ENCODE measurements around the gene SLC35A4.
A peak's percentile ranks its signal among the peaks of the same experiment; 100 is the strongest.

SLC35A4 gene

GRCh38 chr5:140551872-140552271 lies 12.8 kb upstream of the SLC35A4 start:
- Mint-ChIP-seq H3K27ac (peak overlapping the region; percentile 60), H3K4me3 (no peak overlapping the region), H3K36me3 (peaks cover 23% of the 10 kb centered on the region), H3K9me3 (no peaks in the 10 kb centered on the region), H3K27me3 (no peaks in the 10 kb centered on the region), H3K4me1 (peaks cover 41% of the 10 kb centered on the region)
- DNase-seq (ENCODE audit: low spot score in 2 of 2) (no peak), ATAC-seq (ENCODE audit: low read depth) (no peak)

GRCh38 chr5:140553657-140554056 lies 11.0 kb upstream of the SLC35A4 start:
- Mint-ChIP-seq H3K27me3 (no peaks in the 10 kb centered on the region), H3K4me1 (peaks cover 45% of the 10 kb centered on the region), H3K9me3 (no peaks in the 10 kb centered on the region), H3K4me3 (no peak overlapping the region), H3K36me3 (peaks cover 23% of the 10 kb centered on the region), H3K27ac (peak overlapping the region; percentile 54)
- no peak for ATAC-seq (ENCODE audit: low read depth)
- DNase-seq (ENCODE audit: low spot score in 2 of 2), result no peak

- Mint-ChIP-seq H3K27ac (peak overlapping the region; percentile 54), H3K4me1 (peaks cover 44% of the 10 kb centered on the region), H3K4me3 (no peak overlapping the region), H3K27me3 (no peaks in the 10 kb centered on the region), H3K9me3 (no peaks in the 10 kb centered on the region), H3K36me3 (peaks cover 25% of the 10 kb centered on the region)
- DNase-seq (ENCODE audit: low spot score in 2 of 2), result no peak
- ATAC-seq (ENCODE audit: low read depth), result no peak
Observed at GRCh38 chr5:140554454-140554853, 10.2 kb upstream of the SLC35A4 start.

- Mint-ChIP-seq H3K36me3 (peaks cover 21% of the 10 kb centered on the region), H3K4me1 (peaks cover 44% of the 10 kb centered on the region), H3K27ac (peak overlapping the region; percentile 95), H3K27me3 (no peaks in the 10 kb centered on the region), H3K9me3 (no peaks in the 10 kb centered on the region), H3K4me3 (peak overlapping the region; percentile 89)
- DNase-seq (ENCODE audit: low spot score in 2 of 2) (no peak), ATAC-seq (ENCODE audit: low read depth) (no peak)
Observed at GRCh38 chr5:140555747-140556312, 8.8 kb upstream of the SLC35A4 start.

GRCh38 chr5:140556438-140556837 lies 8.2 kb upstream of the SLC35A4 start:
- Mint-ChIP-seq H3K4me1 (peaks cover 44% of the 10 kb centered on the region), H3K9me3 (no peaks in the 10 kb centered on the region), H3K4me3 (peak overlapping the region; percentile 89), H3K36me3 (peaks cover 18% of the 10 kb centered on the region), H3K27me3 (no peaks in the 10 kb centered on the region), H3K27ac (peak overlapping the region; percentile 95)
- ATAC-seq (ENCODE audit: low read depth) (no peak), DNase-seq (ENCODE audit: low spot score in 2 of 2) (no peak)

- Mint-ChIP-seq H3K9me3 (no peaks in the 10 kb centered on the region), H3K27me3 (no peaks in the 10 kb centered on the region), H3K4me3 (peak within 1 kb of the TSS; percentile 89), H3K27ac (peak within 1 kb of the TSS; percentile 95), H3K4me1 (peaks cover 44% of the 10 kb centered on the region), H3K36me3 (peaks cover 16% of the 10 kb centered on the region)
- ATAC-seq (ENCODE audit: low read depth), result peak; percentile 94
- DNase-seq (ENCODE audit: low spot score in 2 of 2), result peak; percentile 66 to 82
Observed at GRCh38 chr5:140557136-140557805, 7.4 kb upstream of the SLC35A4 start, which contains the start of gene SRA1. TSS of gene SRA1 (minus strand) at chr5:140557473. CDS start at chr5:140557452, 21 bp downstream.

- peaks cover 46% of the 10 kb centered on the region for H3K4me1 Mint-ChIP-seq
Observed at GRCh38 chr5:140557965-140558364, 6.7 kb upstream of the SLC35A4 start.

GRCh38 chr5:140558542-140558941 lies 6.1 kb upstream of the SLC35A4 start:
- no peak overlapping the region for H3K4me3 Mint-ChIP-seq
- peaks cover 41% of the 10 kb centered on the region for H3K4me1 Mint-ChIP-seq

More at GRCh38 chr5:140557965-140558364, 6.7 kb upstream of the SLC35A4 start:
- Mint-ChIP-seq H3K4me3 (peak overlapping the region; percentile 89), H3K27me3 (no peaks in the 10 kb centered on the region), H3K36me3 (peaks cover 14% of the 10 kb centered on the region), H3K9me3 (no peaks in the 10 kb centered on the region), H3K27ac (peak overlapping the region; percentile 95)
- no peak for ATAC-seq (ENCODE audit: low read depth)
- no peak for DNase-seq (ENCODE audit: low spot score in 2 of 2)

GRCh38 chr5:140560227-140560626 lies 4.4 kb upstream of the SLC35A4 start:
- DNase-seq (ENCODE audit: low spot score in 2 of 2) (no peak), ATAC-seq (ENCODE audit: low read depth) (no peak)
- H3K9me3 Mint-ChIP-seq, result no peaks in the 10 kb centered on the region
- peaks cover 7% of the 10 kb centered on the region for H3K36me3 Mint-ChIP-seq
- H3K27ac Mint-ChIP-seq, result no peak overlapping the region
- peaks cover 34% of the 10 kb centered on the region for H3K4me1 Mint-ChIP-seq
- no peaks in the 10 kb centered on the region for H3K27me3 Mint-ChIP-seq
- no peak overlapping the region for H3K4me3 Mint-ChIP-seq

More at GRCh38 chr5:140558542-140558941, 6.1 kb upstream of the SLC35A4 start:
- Mint-ChIP-seq H3K36me3 (peaks cover 13% of the 10 kb centered on the region), H3K27me3 (no peaks in the 10 kb centered on the region), H3K9me3 (no peaks in the 10 kb centered on the region), H3K27ac (no peak overlapping the region)
- no peak for ATAC-seq (ENCODE audit: low read depth)
- no peak for DNase-seq (ENCODE audit: low spot score in 2 of 2)

GRCh38 chr5:140561753-140562523 lies 2.7 kb upstream of the SLC35A4 start:
- Mint-ChIP-seq H3K9me3 (no peaks in the 10 kb centered on the region), H3K4me1 (peaks cover 34% of the 10 kb centered on the region), H3K36me3 (peaks cover 10% of the 10 kb centered on the region), H3K4me3 (peak overlapping the region; percentile 14), H3K27me3 (no peaks in the 10 kb centered on the region), H3K27ac (no peak overlapping the region)
- DNase-seq (ENCODE audit: low spot score in 2 of 2) (no peak), ATAC-seq (ENCODE audit: low read depth) (no peak)

GRCh38 chr5:140563596-140563995 lies 1.0 kb upstream of the SLC35A4 start:
- Mint-ChIP-seq H3K4me3 (peak overlapping the region; percentile 91), H3K4me1 (peaks cover 28% of the 10 kb centered on the region), H3K36me3 (peaks cover 18% of the 10 kb centered on the region), H3K9me3 (no peaks in the 10 kb centered on the region), H3K27ac (peak overlapping the region; percentile 97), H3K27me3 (no peaks in the 10 kb centered on the region)
- DNase-seq (ENCODE audit: low spot score in 2 of 2) (no peak), ATAC-seq (ENCODE audit: low read depth) (no peak)

- H3K36me3 Mint-ChIP-seq, result peaks cover 17% of the 10 kb centered on the region
- ATAC-seq (ENCODE audit: low read depth) (no peak), DNase-seq (ENCODE audit: low spot score in 2 of 2) (no peak)
- peak overlapping the region; percentile 97 for H3K27ac Mint-ChIP-seq
- no peaks in the 10 kb centered on the region for H3K9me3 Mint-ChIP-seq
- peaks cover 26% of the 10 kb centered on the region for H3K4me1 Mint-ChIP-seq
- peak overlapping the region; percentile 91 for H3K4me3 Mint-ChIP-seq
- no peaks in the 10 kb centered on the region for H3K27me3 Mint-ChIP-seq
Observed at GRCh38 chr5:140565024-140565779, 574 bp downstream of the SLC35A4 start.

- H3K36me3 Mint-ChIP-seq, result peaks cover 17% of the 10 kb centered on the region
- H3K4me3 Mint-ChIP-seq, result peak overlapping the region; percentile 91
- no peak overlapping the region for H3K27ac Mint-ChIP-seq
- no peaks in the 10 kb centered on the region for H3K27me3 Mint-ChIP-seq
- no peaks in the 10 kb centered on the region for H3K9me3 Mint-ChIP-seq
- H3K4me1 Mint-ChIP-seq, result peaks cover 24% of the 10 kb centered on the region
- DNase-seq (ENCODE audit: low spot score in 2 of 2) (no peak), ATAC-seq (ENCODE audit: low read depth) (no peak)
Observed at GRCh38 chr5:140565780-140566095, 1.1 kb downstream of the SLC35A4 start.

- no peak overlapping the region for H3K4me3 Mint-ChIP-seq
- ATAC-seq (ENCODE audit: low read depth) (no peak), DNase-seq (ENCODE audit: low spot score in 2 of 2) (no peak)
- no peaks in the 10 kb centered on the region for H3K27me3 Mint-ChIP-seq
- peaks cover 24% of the 10 kb centered on the region for H3K4me1 Mint-ChIP-seq
- H3K27ac Mint-ChIP-seq, result no peak overlapping the region
- no peaks in the 10 kb centered on the region for H3K9me3 Mint-ChIP-seq
- H3K36me3 Mint-ChIP-seq, result peaks cover 20% of the 10 kb centered on the region
Observed at GRCh38 chr5:140566665-140567064, 2.0 kb downstream of the SLC35A4 start.
